Endothelial cell of umbilical vein (primary cell): ENCODE results near the gene SRP14. TPM values are rescaled to one million over a fixed set of nuclear protein-coding genes. Genes with fewer than 3 reads are reported as not detected.

Experiments used
- BruUV-seq: library from RNA; stranded (reverse); fragments of 400-500 nt; replicated peaks from 2 replicates; lab custom pipeline; 2021; lab: Mats Ljungman, UMichigan
- CTCF ChIA-PET: fragments of 300-600, 350-600 bp; sonication (Branson Sonifier 250); formaldehyde crosslinking; loops from one replicate; lab custom pipeline; 2021; ENCODE audit warnings: antibody characterized with exemption, inconsistent platforms; lab: Charles Lee
- POLR2A ChIA-PET: fragments of 300-600, 350-600 bp; sonication (Branson Sonifier 250); formaldehyde crosslinking; loops from one replicate; lab custom pipeline; 2021; ENCODE audit warnings: antibody characterized with exemption, inconsistent platforms; lab: Charles Lee
- DNase-seq: peaks from one replicate; pipeline ENCODE4 v3.0.0-alpha.2; 2011; ENCODE audit warnings: low read depth, low spot score
- FAIRE-seq: peaks from 2 replicates; lab custom pipeline; 2011; peaks lifted over from hg19 to GRCh38; lab: Jason Lieb, UNC
- H2AFZ ChIP-seq: 2 replicates; pipeline ENCODE4 v1.6.0; 2012; ENCODE audit warnings: low read depth, low read length, control low read depth, inconsistent platforms
- H3K27ac ChIP-seq: 2 replicates; pipeline ENCODE4 v1.5.1; 2011; ENCODE audit warnings: low read depth, mild to moderate bottlenecking, control low read depth, low read length, moderate library complexity; ENCODE audit not compliant: insufficient read depth
- H3K27me3 ChIP-seq, 2 experiments: 2 replicates each; pipeline versions ENCODE4 v1.6.0 to v1.6.1; 2011; ENCODE audit warnings: low read length in 2 of 2, mixed read lengths in 1 of 2; ENCODE audit not compliant: control insufficient read depth in 2 of 2, insufficient read depth in 2 of 2
- H3K36me3 ChIP-seq, 2 experiments: 2 replicates in 1 of 2; 3 replicates in 1 of 2; pipeline ENCODE4 v1.5.1; 2011; ENCODE audit warnings: low read length in 2 of 2, mild to moderate bottlenecking in 1 of 2, moderate library complexity in 1 of 2; ENCODE audit not compliant: control insufficient read depth in 2 of 2, insufficient read depth in 2 of 2; ENCODE audit errors: extremely low read depth in 1 of 2
- H3K4me1 ChIP-seq: 3 replicates; pipeline ENCODE4 v1.5.1; 2011; ENCODE audit warnings: mild to moderate bottlenecking, low read length; ENCODE audit not compliant: control insufficient read depth, insufficient read depth; ENCODE audit errors: extremely low read depth
- H3K4me2 ChIP-seq: 2 replicates; pipeline ENCODE4 v1.6.1; 2011; ENCODE audit warnings: low read length, control low read depth, mixed read lengths; ENCODE audit not compliant: insufficient read depth
- H3K4me3 ChIP-seq, 3 experiments: fragments of 200-600 bp in 1 of 3; sonication (generic), shearing (Covaris generic) in 1 of 3; replicated peaks in 1 of 3; 2 replicates each; pipeline ENCODE4 v1.5.1; 2011 to 2016; ENCODE audit warnings: control low read depth in 3 of 3, low read length in 3 of 3, mild to moderate bottlenecking in 2 of 3, inconsistent platforms in 1 of 3, low read depth in 1 of 3, moderate library complexity in 1 of 3; ENCODE audit not compliant: insufficient read depth in 1 of 3
- H3K79me2 ChIP-seq: 2 replicates; pipeline ENCODE4 v1.6.0; 2012; ENCODE audit warnings: low read length, inconsistent platforms; ENCODE audit not compliant: control insufficient read depth, insufficient read depth
- H3K9ac ChIP-seq: replicated peaks from 2 replicates; pipeline ENCODE3; 2011; ENCODE audit warnings: low read length, control low read depth; ENCODE audit not compliant: insufficient read depth; ENCODE audit errors: extremely low read depth
- H3K9me1 ChIP-seq: replicated peaks from 3 replicates; pipeline ENCODE4 v1.6.0; 2011; ENCODE audit warnings: mild to moderate bottlenecking, low read length; ENCODE audit not compliant: control insufficient read depth, insufficient read depth; ENCODE audit errors: extremely low read depth
- H3K9me3 ChIP-seq: replicated peaks from 2 replicates; pipeline ENCODE4 v1.5.1; 2012; ENCODE audit warnings: low read length, inconsistent platforms; ENCODE audit not compliant: control insufficient read depth, insufficient read depth
- H4K20me1 ChIP-seq: replicated peaks from 2 replicates; pipeline ENCODE3; 2011; ENCODE audit warnings: mild to moderate bottlenecking, low read length; ENCODE audit not compliant: control insufficient read depth, insufficient read depth; ENCODE audit errors: extremely low read depth
- EZH2 ChIP-seq: IDR thresholded peaks from 2 replicates; pipeline ENCODE4 v1.6.1; 2012; ENCODE audit warnings: borderline replicate concordance, low read depth, mild to moderate bottlenecking, moderate library complexity, low read length, inconsistent platforms; ENCODE audit not compliant: severe bottlenecking
- FOS ChIP-seq: IDR thresholded peaks from 2 replicates; pipeline ENCODE4 v1.6.1; 2011; ENCODE audit warnings: mild to moderate bottlenecking, low read length, moderate library complexity, borderline replicate concordance; ENCODE audit not compliant: insufficient read depth
- GATA2 ChIP-seq: IDR thresholded peaks from 2 replicates; pipeline ENCODE4 v1.7.0; 2011; ENCODE audit warnings: low read depth, mild to moderate bottlenecking, moderate library complexity, mixed read lengths, low read length; ENCODE audit not compliant: insufficient read length, insufficient read depth
- JUN ChIP-seq: IDR thresholded peaks from 2 replicates; pipeline ENCODE4 v1.6.1; 2011; ENCODE audit warnings: borderline replicate concordance, low read depth; ENCODE audit not compliant: insufficient read length, insufficient read depth
- MYC ChIP-seq: IDR thresholded peaks from one replicate; pipeline ENCODE4 v1.6.1; 2011; ENCODE audit warnings: mild to moderate bottlenecking, low read depth, low read length
- POLR2A ChIP-seq: IDR thresholded peaks from 2 replicates; pipeline ENCODE4 v1.6.1; 2012; ENCODE audit warnings: low read depth, mild to moderate bottlenecking, control low read depth, low read length
- POLR2AphosphoS5 ChIP-seq: IDR thresholded peaks from 2 replicates; pipeline ENCODE4 v1.6.1; 2012; ENCODE audit warnings: low read depth, mild to moderate bottlenecking, control low read depth, low read length, moderate library complexity; ENCODE audit not compliant: insufficient read depth
- dilution Hi-C: fragments of 300-500 bp; cut with MboI; formaldehyde crosslinking; loops from one replicate; pipeline ENCODE4 v1.15.0; 2019; ENCODE audit warnings: low sequenced_read_pairs; ENCODE audit not compliant: extremely low pct_ligation_motif_present
- intact Hi-C: fragments of 100-400 bp; cut with micrococcal nuclease; formaldehyde crosslinking; loops from one replicate; pipeline ENCODE4 v1.10.0; 2022
- polyA plus RNA-seq, 4 experiments: library from polyadenylated mRNA; depleted of rRNA in 3 of 4; stranded (reverse) in 3 of 4; unstranded in 1 of 4; fragments of >200 nt; gene quantifications; 2 replicates each; pipeline versions ENCODE4 v1.2.1 to v1.2.3, GENCODE V29; 2011 to 2012; ENCODE audit warnings: missing spikeins in 1 of 4
- total RNA-seq: library from RNA; stranded (reverse); gene quantifications from 2 replicates; pipeline ENCODE4 v1.2.3, GENCODE V29; 2021
- TF ChIP-seq, protein P1 (sequence below): IDR thresholded peaks from 2 replicates; pipeline ENCODE4 v1.6.1; 2011; ENCODE audit not compliant: insufficient read depth, insufficient read length
- TF ChIP-seq, protein P2 (sequence below), 2 donors: IDR thresholded peaks; 1 replicate in 1 of 2; 2 replicates in 1 of 2; pipeline ENCODE4 v1.5.1; 2011; ENCODE audit warnings: low read length in 2 of 2, mild to moderate bottlenecking in 2 of 2, moderate library complexity in 2 of 2, control low read depth in 1 of 2, inconsistent platforms in 1 of 2, low read depth in 1 of 2; ENCODE audit not compliant: insufficient read depth in 1 of 2; ENCODE audit errors: extremely low read depth in 1 of 2

The SRP14 gene
- total and polyA plus RNA-seq, 2 donors (not counting 3 experiments of a cell fraction or from before 2014, with no cell fraction given): 220 to 330 TPM

DNA sequence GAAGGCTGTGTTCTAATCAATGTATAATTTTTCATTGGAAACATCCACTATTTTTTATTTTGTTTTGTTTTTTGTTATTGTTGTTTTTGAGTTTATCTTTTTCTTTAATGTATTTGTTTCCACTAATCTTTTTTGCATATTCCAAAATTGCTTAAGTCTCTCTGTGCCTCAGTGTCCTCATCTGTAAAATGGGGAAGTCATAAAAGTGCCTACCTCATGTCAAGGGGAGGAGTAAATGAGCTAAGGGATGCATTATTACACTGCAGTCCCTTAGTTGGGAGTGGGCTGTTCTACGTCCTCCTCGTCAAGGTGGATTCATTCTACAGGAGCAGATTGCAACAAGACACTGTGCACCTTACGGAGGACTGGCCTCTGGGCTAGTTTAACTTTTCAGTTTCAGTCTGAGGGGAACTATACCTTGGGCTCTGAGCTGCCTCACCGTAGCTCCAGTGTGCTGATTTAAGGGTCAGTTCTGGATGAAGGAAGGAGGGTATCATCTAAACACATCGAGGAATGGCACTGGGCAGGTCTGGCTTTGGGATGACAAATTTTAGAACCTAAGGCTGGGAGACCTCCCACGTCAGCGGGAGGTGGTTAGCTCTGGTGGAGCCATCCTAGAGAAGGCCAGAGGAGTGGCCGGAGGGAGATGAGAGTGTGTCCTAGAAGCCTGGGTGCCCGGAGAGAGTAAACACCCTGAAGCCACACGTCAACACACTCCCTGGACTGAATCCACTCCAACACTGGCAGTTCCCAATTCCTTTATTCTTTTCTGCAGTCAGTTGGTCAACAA lies 5.1 kb upstream of the SRP14 start:
- Histone ChIP-seq H3K27ac (no peak overlapping the region), H3K79me2 (no peaks in the 10 kb centered on the region), H3K9me1 (no peaks in the 10 kb centered on the region), H3K36me3 (no peaks in the 10 kb centered on the region), H3K9ac (no peak overlapping the region), H3K4me3 (no peak overlapping the region), H2AFZ (no peak overlapping the region), H3K4me2 (no peak overlapping the region), H4K20me1 (no peaks in the 10 kb centered on the region), H3K4me1 (peaks cover 29% of the 10 kb centered on the region), H3K27me3 (no peaks in the 10 kb centered on the region), H3K9me3 (no peaks in the 10 kb centered on the region)
- no peak for FAIRE-seq
- TF ChIP-seq FOS (no peak), POLR2A (no peak), MYC (no peak), JUN (no peak), GATA2 (no peak), EZH2 (no peak), POLR2AphosphoS5 (no peak)
- TF ChIP-seq, protein P1, sequence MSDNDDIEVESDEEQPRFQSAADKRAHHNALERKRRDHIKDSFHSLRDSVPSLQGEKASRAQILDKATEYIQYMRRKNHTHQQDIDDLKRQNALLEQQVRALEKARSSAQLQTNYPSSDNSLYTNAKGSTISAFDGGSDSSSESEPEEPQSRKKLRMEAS: no peak
- TF ChIP-seq, protein P2, sequence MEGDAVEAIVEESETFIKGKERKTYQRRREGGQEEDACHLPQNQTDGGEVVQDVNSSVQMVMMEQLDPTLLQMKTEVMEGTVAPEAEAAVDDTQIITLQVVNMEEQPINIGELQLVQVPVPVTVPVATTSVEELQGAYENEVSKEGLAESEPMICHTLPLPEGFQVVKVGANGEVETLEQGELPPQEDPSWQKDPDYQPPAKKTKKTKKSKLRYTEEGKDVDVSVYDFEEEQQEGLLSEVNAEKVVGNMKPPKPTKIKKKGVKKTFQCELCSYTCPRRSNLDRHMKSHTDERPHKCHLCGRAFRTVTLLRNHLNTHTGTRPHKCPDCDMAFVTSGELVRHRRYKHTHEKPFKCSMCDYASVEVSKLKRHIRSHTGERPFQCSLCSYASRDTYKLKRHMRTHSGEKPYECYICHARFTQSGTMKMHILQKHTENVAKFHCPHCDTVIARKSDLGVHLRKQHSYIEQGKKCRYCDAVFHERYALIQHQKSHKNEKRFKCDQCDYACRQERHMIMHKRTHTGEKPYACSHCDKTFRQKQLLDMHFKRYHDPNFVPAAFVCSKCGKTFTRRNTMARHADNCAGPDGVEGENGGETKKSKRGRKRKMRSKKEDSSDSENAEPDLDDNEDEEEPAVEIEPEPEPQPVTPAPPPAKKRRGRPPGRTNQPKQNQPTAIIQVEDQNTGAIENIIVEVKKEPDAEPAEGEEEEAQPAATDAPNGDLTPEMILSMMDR (IDR thresholded peaks at IDR 0.05; ENCODE audit: extremely low read depth in 1 of 2, insufficient read depth in 1 of 2, low read depth in 1 of 2, low read length in 2 of 2): no peak
- BruUV-seq: no TSS peak
- DNase-seq: no peak
- dilution Hi-C loops: no loop called here
- POLR2A ChIA-PET: no interaction called here
- intact Hi-C loops: no loop called here
- CTCF ChIA-PET: interaction anchor here (1.2 to 7.3 kb wide), 5 partner anchors 61 to 229 kb away, joined by 4 to 169 read pairs (median 63); no protein-coding TSS in a partner anchor
